Progenitor cell of endocrine pancreas (in vitro differentiated cells): ENCODE measurements around the gene CTPS2. TPM values are rescaled to one million over a fixed set of nuclear protein-coding genes. Genes with fewer than 3 reads are reported as not detected.
"Not testable (repeated sequence)": the region's sequence is repeated elsewhere in the genome, so short reads cannot be mapped to it uniquely, and the experiment has no call there.

Experiments used
- DNase-seq: peaks from one replicate; pipeline ENCODE4 v3.0.0; 2021; ENCODE audit warnings: low spot score; ENCODE audit not compliant: unreplicated experiment
- H3K27ac Mint-ChIP-seq: 2 replicates; pipeline ENCODE4 v1.8.0; 2021; ENCODE audit warnings: mild to moderate bottlenecking, moderate library complexity, mixed read lengths
- H3K27me3 Mint-ChIP-seq: 2 replicates; pipeline ENCODE4 v1.8.0; 2021; ENCODE audit warnings: mixed read lengths
- H3K36me3 Mint-ChIP-seq: 2 replicates; pipeline ENCODE4 v1.8.0; 2022; ENCODE audit warnings: mixed read lengths; ENCODE audit not compliant: insufficient read depth
- H3K4me1 Mint-ChIP-seq: 2 replicates; pipeline ENCODE4 v1.8.0; 2021; ENCODE audit warnings: low read depth, mixed read lengths
- H3K4me3 Mint-ChIP-seq: 2 replicates; pipeline ENCODE4 v1.8.0; 2021; ENCODE audit warnings: low read depth, mild to moderate bottlenecking, moderate library complexity, mixed read lengths
- H3K9me3 Mint-ChIP-seq: 2 replicates; pipeline ENCODE4 v1.8.0; 2021; ENCODE audit warnings: low read depth, mixed read lengths
- CTCF ChIP-seq: fragments of 200-600 bp; sonication (generic); IDR thresholded peaks from one replicate; pipeline ENCODE4 v1.5.0; 2021; ENCODE audit warnings: antibody characterized with exemption, mild to moderate bottlenecking; ENCODE audit not compliant: unreplicated experiment
- total RNA-seq: library from RNA; stranded (reverse); gene quantifications from 2 replicates; pipeline ENCODE4 v1.2.1, GENCODE V29; 2021

The CTPS2 gene
- total RNA-seq, 1 donor from 2014 or later = 111 TPM

GRCh38 chrX:16733013-16733412 is 20.5 kb upstream of the CTPS2 start:
- peaks cover 25% of the 10 kb centered on the region for H3K36me3 Mint-ChIP-seq
- H3K4me1 Mint-ChIP-seq = peaks cover 2% of the 10 kb centered on the region
- TF ChIP-seq CTCF = no peak

GRCh38 chrX:16730450-16730849 is 18.0 kb upstream of the CTPS2 start:
- TF ChIP-seq CTCF = no peak
- DNase-seq = no peak
- H3K27ac Mint-ChIP-seq = no peak overlapping the region
- H3K4me1 Mint-ChIP-seq = peaks cover 17% of the 10 kb centered on the region
- H3K9me3 Mint-ChIP-seq = peaks cover 3% of the 10 kb centered on the region
- no peak overlapping the region for H3K4me3 Mint-ChIP-seq
- no peaks in the 10 kb centered on the region for H3K27me3 Mint-ChIP-seq
- H3K36me3 Mint-ChIP-seq = peaks cover 20% of the 10 kb centered on the region

More at GRCh38 chrX:16733013-16733412, 20.5 kb upstream of the CTPS2 start:
- DNase-seq = no peak
- Mint-ChIP-seq H3K27ac (no peak overlapping the region), H3K4me3 (no peak overlapping the region), H3K27me3 (no peaks in the 10 kb centered on the region), H3K9me3 (peaks cover 3% of the 10 kb centered on the region)

- no peak for TF ChIP-seq CTCF
- Mint-ChIP-seq H3K36me3 (peaks cover 21% of the 10 kb centered on the region), H3K4me1 (peaks cover 29% of the 10 kb centered on the region), H3K4me3 (no peak overlapping the region), H3K27ac (peak overlapping the region; percentile 79), H3K27me3 (no peaks in the 10 kb centered on the region), H3K9me3 (peaks cover 3% of the 10 kb centered on the region)
- DNase-seq = no peak
These were observed 15.2 kb upstream of the CTPS2 start for GRCh38 chrX:16727637-16728036.

- peak overlapping the region; percentile 54 for H3K4me3 Mint-ChIP-seq
- H3K9me3 Mint-ChIP-seq, DNase-seq, H3K27me3 Mint-ChIP-seq: not testable (repeated sequence)
- peaks cover 36% of the 10 kb centered on the region for H3K4me1 Mint-ChIP-seq
- peaks cover 21% of the 10 kb centered on the region for H3K36me3 Mint-ChIP-seq
- peak overlapping the region; percentile 96 for H3K27ac Mint-ChIP-seq
These were observed 14.0 kb upstream of the CTPS2 start for GRCh38 chrX:16726347-16726988.

- H3K27ac Mint-ChIP-seq = peak overlapping the region; percentile 96
- peaks cover 50% of the 10 kb centered on the region for H3K4me1 Mint-ChIP-seq
- peaks cover 3% of the 10 kb centered on the region for H3K9me3 Mint-ChIP-seq
- peaks cover 15% of the 10 kb centered on the region for H3K36me3 Mint-ChIP-seq
- no peak overlapping the region for H3K4me3 Mint-ChIP-seq
- DNase-seq = no peak
- no peak for TF ChIP-seq CTCF
- H3K27me3 Mint-ChIP-seq = no peaks in the 10 kb centered on the region
These were observed 12.6 kb upstream of the CTPS2 start for GRCh38 chrX:16725072-16725471.

- no peaks in the 10 kb centered on the region for H3K9me3 Mint-ChIP-seq
- no peak for DNase-seq
- H3K27me3 Mint-ChIP-seq = no peaks in the 10 kb centered on the region
- H3K4me1 Mint-ChIP-seq = peaks cover 57% of the 10 kb centered on the region
- no peak for TF ChIP-seq CTCF
- H3K4me3 Mint-ChIP-seq = no peak overlapping the region
- peaks cover 6% of the 10 kb centered on the region for H3K36me3 Mint-ChIP-seq
- peak overlapping the region; percentile 73 for H3K27ac Mint-ChIP-seq
These were observed 10.0 kb upstream of the CTPS2 start for GRCh38 chrX:16722481-16722880.
